GM12878 (cell line): ENCODE data around the gene CDKL5. TPM values are rescaled to one million over a fixed set of nuclear protein-coding genes. Genes with fewer than 3 reads are reported as not detected.

Experiments used
- BRCA1 ChIP-seq: IDR thresholded peaks from 2 replicates; pipeline ENCODE4 v1.6.1; 2011; ENCODE audit warnings: low read depth, low read length, improper control_type of control experiment
- CBX5 ChIP-seq: sonication (generic); IDR thresholded peaks from 2 replicates; pipeline ENCODE4 v1.6.1; 2016; ENCODE audit warnings: low read depth, moderate library complexity, mild to moderate bottlenecking, inconsistent platforms
- DPF2 ChIP-seq: fragments of 450-650 bp; IDR thresholded peaks from 2 replicates; pipeline ENCODE4 v1.6.1; 2017; ENCODE audit warnings: mild to moderate bottlenecking
- HCFC1 ChIP-seq: fragments of 150-350 bp; IDR thresholded peaks from 2 replicates; pipeline ENCODE4 v1.6.1; 2014; ENCODE audit warnings: low read length
- MEF2B ChIP-seq: fragments of 450-650 bp; IDR thresholded peaks from 2 replicates; pipeline ENCODE4 v1.6.1; 2018; ENCODE audit warnings: mild to moderate bottlenecking, moderate library complexity; ENCODE audit not compliant: partially characterized antibody, poor library complexity, severe bottlenecking
- NBN ChIP-seq: fragments of 450-650 bp; IDR thresholded peaks from 2 replicates; pipeline ENCODE4 v1.6.1; 2016
- NFIC ChIP-seq: IDR thresholded peaks from 2 replicates; pipeline ENCODE4 v1.6.1; 2012; ENCODE audit warnings: low read depth, mild to moderate bottlenecking, inconsistent platforms, low read length, moderate library complexity
- NKRF ChIP-seq: fragments of 450-650 bp; conservative IDR thresholded peaks from 2 replicates; pipeline ENCODE4 v1.6.1; 2017; ENCODE audit warnings: mild to moderate bottlenecking, moderate library complexity
- NRF1 ChIP-seq: conservative IDR thresholded peaks from 2 replicates; pipeline ENCODE4 v1.6.1; 2011; ENCODE audit warnings: mild to moderate bottlenecking, low read depth, low read length, improper control_type of control experiment
- RELB ChIP-seq: fragments of 450-650 bp; IDR thresholded peaks from 2 replicates; pipeline ENCODE4 v1.6.1; 2017; ENCODE audit warnings: low read depth, mild to moderate bottlenecking, moderate library complexity
- RUNX3 ChIP-seq: IDR thresholded peaks from 2 replicates; pipeline ENCODE4 v1.6.1; 2012; ENCODE audit warnings: low read length, inconsistent platforms
- TAF1 ChIP-seq: IDR thresholded peaks from 2 replicates; pipeline ENCODE4 v1.6.1; 2011; ENCODE audit warnings: mild to moderate bottlenecking, low read depth, low read length, borderline replicate concordance
- TARDBP ChIP-seq: IDR thresholded peaks from 2 replicates; pipeline ENCODE4 v1.6.1; 2016; ENCODE audit warnings: borderline replicate concordance
- TCF3 ChIP-seq: IDR thresholded peaks from 2 replicates; pipeline ENCODE4 v1.6.1; 2012; ENCODE audit warnings: low read depth, mild to moderate bottlenecking, low read length, borderline replicate concordance; ENCODE audit not compliant: insufficient read depth
- WRNIP1 ChIP-seq: IDR thresholded peaks from 2 replicates; pipeline ENCODE4 v1.6.1; 2011; ENCODE audit warnings: low read depth, low read length, improper control_type of control experiment, borderline replicate concordance
- ZBED1 ChIP-seq: IDR thresholded peaks from 2 replicates; pipeline ENCODE4 v1.6.1; 2016; ENCODE audit warnings: borderline replicate concordance
- ZBTB40 ChIP-seq: fragments of 450-650 bp; IDR thresholded peaks from 2 replicates; pipeline ENCODE4 v1.6.1; 2016; ENCODE audit warnings: mild to moderate bottlenecking, moderate library complexity, borderline replicate concordance
- polyA plus RNA-seq, 11 experiments: library from polyadenylated mRNA; depleted of rRNA in 4 of 11; unstranded in 6 of 11; stranded (reverse) in 5 of 11; fragments of >200 nt; fragmentation: Nextera tagmentation in 4 of 11; fragmentation: Illumina TruSeq in 1 of 11; extraction: Ambion mirVana in 4 of 11; extraction: Trizol in 1 of 11; gene quantifications; 1 replicate in 1 of 11; 2 replicates in 10 of 11; pipeline versions ENCODE4 v1.2.1 to v1.2.3, GENCODE V29; 2011 to 2016; ENCODE audit warnings: inconsistent platforms in 2 of 11, missing spikeins in 2 of 11, low read depth in 1 of 11
- total RNA-seq, 4 experiments: library from RNA; depleted of rRNA in 3 of 4; stranded (reverse); fragments of >200 nt in 3 of 4; fragmentation: Illumina TruSeq in 1 of 4; extraction: Trizol in 1 of 4; gene quantifications; 2 replicates each; pipeline versions ENCODE4 v1.2.1 to v1.2.3, GENCODE V29; 2013 to 2021
- TF ChIP-seq, protein P1 (sequence below): IDR thresholded peaks from 2 replicates; pipeline ENCODE4 v1.6.1; 2012; ENCODE audit warnings: low read length, inconsistent platforms
- TF ChIP-seq, protein P2 (sequence below): IDR thresholded peaks from 2 replicates; pipeline ENCODE4 v1.6.1; 2011; ENCODE audit warnings: borderline replicate concordance, low read depth, mild to moderate bottlenecking, moderate library complexity, low read length; ENCODE audit not compliant: insufficient read depth, poor library complexity, severe bottlenecking

Gene CDKL5
- total and polyA plus RNA-seq, 10 of the 15 experiments (the other 5 are each of a cell fraction or from before 2014, with no cell fraction given): 1.4 to 14.5 (median 6.3) TPM

DNA sequence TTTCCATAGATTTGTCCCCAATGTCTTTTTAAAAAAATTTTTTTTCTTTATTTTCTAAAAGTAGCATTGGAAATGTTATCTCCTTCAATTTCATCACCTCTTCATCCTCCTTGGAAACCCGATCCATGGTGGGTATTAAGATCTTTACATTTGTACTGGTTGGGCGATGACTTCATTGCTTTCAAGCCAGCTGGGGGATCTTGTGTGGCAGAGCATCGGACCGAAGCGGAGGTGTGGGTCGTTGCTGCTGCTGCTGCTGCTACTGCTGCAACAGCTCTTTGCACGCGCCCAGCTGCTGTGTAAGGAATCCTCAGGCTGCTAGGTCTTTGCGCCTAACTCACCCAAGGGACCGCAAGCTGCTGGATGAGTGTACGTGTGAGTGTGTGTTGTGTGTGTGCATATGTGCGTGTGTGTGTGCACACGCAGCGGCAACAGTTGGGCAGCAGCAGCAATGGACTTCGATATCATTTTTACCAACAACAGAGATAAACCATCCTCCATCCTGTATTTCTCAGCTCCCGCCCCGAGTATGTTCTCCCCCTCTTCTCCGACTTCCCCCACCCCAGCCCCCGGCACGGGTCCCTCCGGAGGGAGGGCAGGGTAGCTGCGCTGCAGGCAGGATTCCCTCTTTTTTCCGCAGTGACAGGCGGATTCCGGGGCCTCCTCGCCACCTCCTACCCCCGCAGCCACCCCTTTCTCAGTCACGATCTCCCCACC is 768 bp upstream of the CDKL5 start (continued):
- no peak for TF ChIP-seq NKRF
- TF ChIP-seq ZBTB40: no peak
- TF ChIP-seq TCF3: no peak
- TF ChIP-seq ZBED1: no peak
- TF ChIP-seq RUNX3: peak; percentile 35; the same call in 1 of the 2 replicates
- no peak for TF ChIP-seq CBX5
- no peak for TF ChIP-seq TAF1
- TF ChIP-seq MEF2B: no peak
- no peak for TF ChIP-seq WRNIP1
- TF ChIP-seq, protein P1, sequence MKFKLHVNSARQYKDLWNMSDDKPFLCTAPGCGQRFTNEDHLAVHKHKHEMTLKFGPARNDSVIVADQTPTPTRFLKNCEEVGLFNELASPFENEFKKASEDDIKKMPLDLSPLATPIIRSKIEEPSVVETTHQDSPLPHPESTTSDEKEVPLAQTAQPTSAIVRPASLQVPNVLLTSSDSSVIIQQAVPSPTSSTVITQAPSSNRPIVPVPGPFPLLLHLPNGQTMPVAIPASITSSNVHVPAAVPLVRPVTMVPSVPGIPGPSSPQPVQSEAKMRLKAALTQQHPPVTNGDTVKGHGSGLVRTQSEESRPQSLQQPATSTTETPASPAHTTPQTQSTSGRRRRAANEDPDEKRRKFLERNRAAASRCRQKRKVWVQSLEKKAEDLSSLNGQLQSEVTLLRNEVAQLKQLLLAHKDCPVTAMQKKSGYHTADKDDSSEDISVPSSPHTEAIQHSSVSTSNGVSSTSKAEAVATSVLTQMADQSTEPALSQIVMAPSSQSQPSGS: 0 out of 2 replicates have a peak, but pooled peaks have one; percentile 14
- TF ChIP-seq NBN: no peak
- TF ChIP-seq RELB: no peak
- no peak for TF ChIP-seq BRCA1
- no peak for TF ChIP-seq NRF1
- no peak for TF ChIP-seq DPF2
- TF ChIP-seq NFIC: 0 out of 2 replicates have a peak, but pooled peaks have one; percentile 21
- TF ChIP-seq TARDBP: peak; percentile 63; the same call in 1 of the 2 replicates
- no peak for TF ChIP-seq HCFC1
- TF ChIP-seq, protein P2, sequence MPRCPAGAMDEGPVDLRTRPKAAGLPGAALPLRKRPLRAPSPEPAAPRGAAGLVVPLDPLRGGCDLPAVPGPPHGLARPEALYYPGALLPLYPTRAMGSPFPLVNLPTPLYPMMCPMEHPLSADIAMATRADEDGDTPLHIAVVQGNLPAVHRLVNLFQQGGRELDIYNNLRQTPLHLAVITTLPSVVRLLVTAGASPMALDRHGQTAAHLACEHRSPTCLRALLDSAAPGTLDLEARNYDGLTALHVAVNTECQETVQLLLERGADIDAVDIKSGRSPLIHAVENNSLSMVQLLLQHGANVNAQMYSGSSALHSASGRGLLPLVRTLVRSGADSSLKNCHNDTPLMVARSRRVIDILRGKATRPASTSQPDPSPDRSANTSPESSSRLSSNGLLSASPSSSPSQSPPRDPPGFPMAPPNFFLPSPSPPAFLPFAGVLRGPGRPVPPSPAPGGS: no peak
